GM12878 (cell line): ENCODE measurements around the gene PPP3CA. TPM values are rescaled to one million over a fixed set of nuclear protein-coding genes. Genes with fewer than 3 reads are reported as not detected.

Experiments used
- ATAC-seq: fragments of 200-7000 bp; cut with Tn5 transposase; 3 replicates; pipeline ENCODE4 v1.9.1; 2020; ENCODE audit warnings: mild to moderate bottlenecking, moderate library complexity
- BruUV-seq: library from RNA; stranded (reverse); fragments of 400-500 nt; replicated peaks from 2 replicates; lab custom pipeline; 2021; lab: Mats Ljungman, UMichigan
- CTCF ChIA-PET: fragments of 300-600 bp; sonication (Branson Sonifier 250); formaldehyde crosslinking; extraction: SDS; loops from one replicate; lab custom pipeline; 2021; ENCODE audit warnings: inconsistent platforms; lab: Yijun Ruan, JAX
- POLR2A ChIA-PET: fragments of 350-600 bp; formaldehyde crosslinking; extraction: SDS; loops from one replicate; lab custom pipeline; 2021; ENCODE audit warnings: inconsistent platforms; lab: Charles Lee
- RAD21 ChIA-PET: fragments of 300-600 bp; sonication (Branson Sonifier 250); formaldehyde crosslinking; loops from one replicate; lab custom pipeline; 2023; ENCODE audit warnings: antibody characterized with exemption; ENCODE audit not compliant: unreplicated experiment; lab: Charles Lee
- SMC1A ChIA-PET: fragments of 300-600 bp; sonication (Branson Sonifier 250); formaldehyde crosslinking; loops from one replicate; lab custom pipeline; 2023; ENCODE audit not compliant: unreplicated experiment, uncharacterized antibody; lab: Charles Lee
- DNase-seq: peaks from one replicate; pipeline ENCODE4 v3.0.0-alpha.2; 2011; ENCODE audit warnings: low read depth, low spot score
- FAIRE-seq: peaks from 3 replicates; lab custom pipeline; 2011; peaks lifted over from hg19 to GRCh38; lab: Jason Lieb, UNC
- H2AFZ ChIP-seq: 2 replicates; pipeline ENCODE4 v1.6.0; 2011; ENCODE audit warnings: low read depth, low read length, control low read depth; ENCODE audit not compliant: control insufficient read depth
- H3K27ac ChIP-seq: 2 replicates; pipeline ENCODE4 v1.5.1; 2011; ENCODE audit warnings: control low read depth; ENCODE audit not compliant: control insufficient read depth, insufficient read depth
- H3K27me3 ChIP-seq, 2 experiments: replicated peaks in 1 of 2; 2 replicates each; pipeline versions ENCODE4 v1.6.0 to v1.6.1; 2011; ENCODE audit warnings: low read length in 1 of 2; ENCODE audit not compliant: control insufficient read depth in 2 of 2, insufficient read depth in 2 of 2
- H3K36me3 ChIP-seq, 2 experiments: 2 replicates each; pipeline ENCODE4 v1.5.1; 2011; ENCODE audit warnings: low read length in 1 of 2; ENCODE audit not compliant: control insufficient read depth in 2 of 2, insufficient read depth in 2 of 2
- H3K4me1 ChIP-seq: 2 replicates; pipeline ENCODE4 v1.6.1; 2011; ENCODE audit warnings: mild to moderate bottlenecking, low read length, moderate library complexity, mixed read lengths; ENCODE audit not compliant: control insufficient read depth, insufficient read depth
- H3K4me2 ChIP-seq: 2 replicates; pipeline ENCODE4 v1.6.0; 2011; ENCODE audit warnings: control low read depth; ENCODE audit not compliant: control insufficient read depth, insufficient read depth
- H3K4me3 ChIP-seq: fragments of 200-600 bp; sonication (generic); 2 replicates; pipeline ENCODE4 v1.5.1; 2016
- H3K79me2 ChIP-seq: 2 replicates; pipeline ENCODE4 v1.6.0; 2011; ENCODE audit warnings: low read length; ENCODE audit not compliant: control insufficient read depth, insufficient read depth
- H3K9ac ChIP-seq: 2 replicates; pipeline ENCODE4 v1.8.0; 2011; ENCODE audit warnings: low read length, control low read depth, mixed read lengths; ENCODE audit not compliant: control insufficient read depth, insufficient read depth
- H3K9me3 ChIP-seq: replicated peaks from 3 replicates; pipeline ENCODE4 v1.5.1; 2011; ENCODE audit warnings: mild to moderate bottlenecking, low read length; ENCODE audit not compliant: control insufficient read depth, insufficient read depth
- H4K20me1 ChIP-seq: 2 replicates; pipeline ENCODE4 v1.6.0; 2011; ENCODE audit not compliant: control insufficient read depth, insufficient read depth
- CEBPB ChIP-seq, 2 experiments: fragments of 150-350 bp in 1 of 2; IDR thresholded peaks; 2 replicates each; pipeline ENCODE4 v1.6.1; 2012 to 2014; ENCODE audit warnings: low read depth in 2 of 2, low read length in 2 of 2, borderline replicate concordance in 1 of 2, inconsistent platforms in 1 of 2
- EED ChIP-seq: sonication (generic); IDR thresholded peaks from 2 replicates; pipeline ENCODE4 v1.6.1; 2016; ENCODE audit warnings: antibody characterized with exemption, low read depth
- TARDBP ChIP-seq: IDR thresholded peaks from 2 replicates; pipeline ENCODE4 v1.6.1; 2016; ENCODE audit warnings: borderline replicate concordance
- WGBS: methylation state at CpG from one replicate; pipeline ENCODE4 v1.1.6; 2016; ENCODE audit warnings: low lambda C conversion rate; ENCODE audit not compliant: insufficient replicate concordance, insufficient coverage; ENCODE audit errors: missing lambda C conversion rate; 5-methylcytosine and 5-hydroxymethylcytosine counted together
- in situ Hi-C: fragments of 300-500 bp; cut with MboI; formaldehyde crosslinking; loops from 9 replicates; pipeline ENCODE4 v1.14.3; 2018; ENCODE audit warnings: mixed read lengths
- intact Hi-C: fragments of 100-400 bp; cut with micrococcal nuclease; formaldehyde crosslinking; loops from one replicate; pipeline ENCODE4 v1.14.2; 2022; ENCODE audit not compliant: unreplicated experiment
- polyA plus RNA-seq, 11 experiments: library from polyadenylated mRNA; depleted of rRNA in 4 of 11; unstranded in 6 of 11; stranded (reverse) in 5 of 11; fragments of >200 nt; fragmentation: Nextera tagmentation in 4 of 11; fragmentation: Illumina TruSeq in 1 of 11; extraction: Ambion mirVana in 4 of 11; extraction: Trizol in 1 of 11; gene quantifications; 1 replicate in 1 of 11; 2 replicates in 10 of 11; pipeline versions ENCODE4 v1.2.1 to v1.2.3, GENCODE V29; 2011 to 2016; ENCODE audit warnings: inconsistent platforms in 2 of 11, missing spikeins in 2 of 11, low read depth in 1 of 11
- total RNA-seq, 4 experiments: library from RNA; depleted of rRNA in 3 of 4; stranded (reverse); fragments of >200 nt in 3 of 4; fragmentation: Illumina TruSeq in 1 of 4; extraction: Trizol in 1 of 4; gene quantifications; 2 replicates each; pipeline versions ENCODE4 v1.2.1 to v1.2.3, GENCODE V29; 2013 to 2021
- TF ChIP-seq, protein P1 (sequence below): fragments of 150-350 bp; IDR thresholded peaks from 2 replicates; pipeline ENCODE4 v1.6.1; 2014; ENCODE audit warnings: mild to moderate bottlenecking, low read depth, low read length
- TF ChIP-seq, protein P2 (sequence below): fragments of 450-650 bp; IDR thresholded peaks from 2 replicates; pipeline ENCODE4 v1.6.1; 2016; ENCODE audit warnings: mild to moderate bottlenecking
- TF ChIP-seq, protein P3 (sequence below): fragments of 450-650 bp; conservative IDR thresholded peaks from 2 replicates; pipeline ENCODE4 v1.6.1; 2017; ENCODE audit warnings: mild to moderate bottlenecking, moderate library complexity

The PPP3CA gene
- total and polyA plus RNA-seq, 10 of the 15 experiments (the other 5 are each of a cell fraction or from before 2014, with no cell fraction given): 0.33 to 9.0 (median 1.0) TPM

DNA sequence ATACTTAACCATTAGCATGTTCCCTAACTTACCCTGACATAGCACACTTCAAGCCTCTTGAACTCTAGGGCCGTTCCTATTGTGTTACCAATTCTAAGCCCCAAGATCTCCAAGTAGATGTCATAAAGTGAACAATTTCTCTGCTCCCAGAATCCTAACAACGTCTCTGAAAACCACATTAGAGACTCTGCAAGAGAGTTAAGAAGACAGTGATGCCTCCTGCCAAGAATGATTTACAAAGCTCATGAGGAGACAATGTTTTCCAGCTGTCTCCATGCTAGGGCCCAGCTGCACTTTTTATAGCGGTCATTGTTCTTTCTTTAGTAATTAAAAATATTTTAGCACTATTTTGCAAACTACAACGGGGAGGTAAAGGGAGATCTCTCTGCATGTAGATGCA, 358.4 kb downstream of the PPP3CA start:
- H3K4me3 ChIP-seq: no peak overlapping the region
- 26% methylated on average over 4 of the region's 4 CpGs for WGBS
- H3K27me3 ChIP-seq: no peaks in the 10 kb centered on the region; a peak in 1 of 4 replicates
- H3K9ac ChIP-seq: no peak overlapping the region
- no peak for ATAC-seq
- H3K4me1 ChIP-seq: no peaks in the 10 kb centered on the region
- CTCF ChIA-PET: interaction anchor here (1.8 kb wide), 1 partner anchor 10 kb away, joined by 5 read pairs; no protein-coding TSS in a partner anchor
- TF ChIP-seq, protein P1, sequence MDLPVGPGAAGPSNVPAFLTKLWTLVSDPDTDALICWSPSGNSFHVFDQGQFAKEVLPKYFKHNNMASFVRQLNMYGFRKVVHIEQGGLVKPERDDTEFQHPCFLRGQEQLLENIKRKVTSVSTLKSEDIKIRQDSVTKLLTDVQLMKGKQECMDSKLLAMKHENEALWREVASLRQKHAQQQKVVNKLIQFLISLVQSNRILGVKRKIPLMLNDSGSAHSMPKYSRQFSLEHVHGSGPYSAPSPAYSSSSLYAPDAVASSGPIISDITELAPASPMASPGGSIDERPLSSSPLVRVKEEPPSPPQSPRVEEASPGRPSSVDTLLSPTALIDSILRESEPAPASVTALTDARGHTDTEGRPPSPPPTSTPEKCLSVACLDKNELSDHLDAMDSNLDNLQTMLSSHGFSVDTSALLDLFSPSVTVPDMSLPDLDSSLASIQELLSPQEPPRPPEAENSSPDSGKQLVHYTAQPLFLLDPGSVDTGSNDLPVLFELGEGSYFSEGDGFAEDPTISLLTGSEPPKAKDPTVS: no peak
- no peak for TF ChIP-seq TARDBP
- TF ChIP-seq, protein P2, sequence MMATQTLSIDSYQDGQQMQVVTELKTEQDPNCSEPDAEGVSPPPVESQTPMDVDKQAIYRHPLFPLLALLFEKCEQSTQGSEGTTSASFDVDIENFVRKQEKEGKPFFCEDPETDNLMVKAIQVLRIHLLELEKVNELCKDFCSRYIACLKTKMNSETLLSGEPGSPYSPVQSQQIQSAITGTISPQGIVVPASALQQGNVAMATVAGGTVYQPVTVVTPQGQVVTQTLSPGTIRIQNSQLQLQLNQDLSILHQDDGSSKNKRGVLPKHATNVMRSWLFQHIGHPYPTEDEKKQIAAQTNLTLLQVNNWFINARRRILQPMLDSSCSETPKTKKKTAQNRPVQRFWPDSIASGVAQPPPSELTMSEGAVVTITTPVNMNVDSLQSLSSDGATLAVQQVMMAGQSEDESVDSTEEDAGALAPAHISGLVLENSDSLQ: no peak
- no peak for TF ChIP-seq EED
- TF ChIP-seq CEBPB (IDR thresholded peaks at IDR 0.05; ENCODE audit: borderline replicate concordance in 1 of 2, low read depth in 2 of 2, low read length in 2 of 2): no peak
- TF ChIP-seq, protein P3, sequence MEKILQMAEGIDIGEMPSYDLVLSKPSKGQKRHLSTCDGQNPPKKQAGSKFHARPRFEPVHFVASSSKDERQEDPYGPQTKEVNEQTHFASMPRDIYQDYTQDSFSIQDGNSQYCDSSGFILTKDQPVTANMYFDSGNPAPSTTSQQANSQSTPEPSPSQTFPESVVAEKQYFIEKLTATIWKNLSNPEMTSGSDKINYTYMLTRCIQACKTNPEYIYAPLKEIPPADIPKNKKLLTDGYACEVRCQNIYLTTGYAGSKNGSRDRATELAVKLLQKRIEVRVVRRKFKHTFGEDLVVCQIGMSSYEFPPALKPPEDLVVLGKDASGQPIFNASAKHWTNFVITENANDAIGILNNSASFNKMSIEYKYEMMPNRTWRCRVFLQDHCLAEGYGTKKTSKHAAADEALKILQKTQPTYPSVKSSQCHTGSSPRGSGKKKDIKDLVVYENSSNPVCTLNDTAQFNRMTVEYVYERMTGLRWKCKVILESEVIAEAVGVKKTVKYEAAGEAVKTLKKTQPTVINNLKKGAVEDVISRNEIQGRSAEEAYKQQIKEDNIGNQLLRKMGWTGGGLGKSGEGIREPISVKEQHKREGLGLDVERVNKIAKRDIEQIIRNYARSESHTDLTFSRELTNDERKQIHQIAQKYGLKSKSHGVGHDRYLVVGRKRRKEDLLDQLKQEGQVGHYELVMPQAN: no peak
- SMC1A ChIA-PET: interaction anchor here (1.1 to 1.5 kb wide), 2 partner anchors 9 to 482 kb away, joined by 3 read pairs; no protein-coding TSS in a partner anchor
- BruUV-seq: no TSS peak
- no peaks in the 10 kb centered on the region for H3K36me3 ChIP-seq
- H3K27ac ChIP-seq: no peak overlapping the region
- no peaks in the 10 kb centered on the region for H4K20me1 ChIP-seq
- no peak overlapping the region for H2AFZ ChIP-seq
- in situ Hi-C loops: no loop called here
- DNase-seq: no peak
- H3K79me2 ChIP-seq: no peaks in the 10 kb centered on the region
- H3K4me2 ChIP-seq: no peak overlapping the region
- POLR2A ChIA-PET: no interaction called here
- intact Hi-C loops: no loop called here
- no peaks in the 10 kb centered on the region for H3K9me3 ChIP-seq
- no peak for FAIRE-seq
- RAD21 ChIA-PET: no interaction called here
